ENCODE data around the gene ZNF341.

The ZNF341 gene

GRCh38 chr20:33770005-33770404 lies 38.2 kb downstream of the ZNF341 start:
- H2AFZ ChIP-seq (ENCODE audit: low read depth, low read length) = no peak overlapping the region
- no peak overlapping the region for H3K4me2 ChIP-seq (ENCODE audit: low read length)
- H3K9ac ChIP-seq (ENCODE audit: low read length) = no peak overlapping the region
- no peaks in the 10 kb centered on the region for H3K9me3 ChIP-seq (ENCODE audit: insufficient read depth, low read length)
- no peaks in the 10 kb centered on the region for H4K20me1 ChIP-seq (ENCODE audit: insufficient read depth, low read length)
- TF ChIP-seq CTCF (IDR thresholded peaks at IDR 0.05; ENCODE audit: low read depth, low read length) = no peak
- no peak for TF ChIP-seq EZH2phosphoT487 (IDR thresholded peaks at IDR 0.05; ENCODE audit: low read depth)
- H3K79me2 ChIP-seq (ENCODE audit: low read length) = no peaks in the 10 kb centered on the region
- peaks cover 5% of the 10 kb centered on the region for H3K36me3 ChIP-seq (replicated peaks; ENCODE audit: low read depth, low read length)
- no peak overlapping the region for H3K4me3 ChIP-seq (ENCODE audit: low read length)
- no peaks in the 10 kb centered on the region for H3K27me3 ChIP-seq (ENCODE audit: low read depth, low read length)
- no peak overlapping the region for H3K27ac ChIP-seq (ENCODE audit: low read length)
- peaks cover 31% of the 10 kb centered on the region for H3K4me1 ChIP-seq (ENCODE audit: low read length)

GRCh38 chr20:33771938-33772337 lies 40.1 kb downstream of the ZNF341 start:
- Histone ChIP-seq H4K20me1 (ENCODE audit: insufficient read depth, low read length) (no peaks in the 10 kb centered on the region), H3K27me3 (ENCODE audit: low read depth, low read length) (no peaks in the 10 kb centered on the region), H3K4me1 (ENCODE audit: low read length) (peaks cover 37% of the 10 kb centered on the region), H2AFZ (ENCODE audit: low read depth, low read length) (no peak overlapping the region), H3K4me2 (ENCODE audit: low read length) (no peak overlapping the region), H3K79me2 (ENCODE audit: low read length) (no peaks in the 10 kb centered on the region), H3K9me3 (ENCODE audit: insufficient read depth, low read length) (no peaks in the 10 kb centered on the region), H3K36me3 (replicated peaks; ENCODE audit: low read depth, low read length) (peaks cover 7% of the 10 kb centered on the region), H3K27ac (ENCODE audit: low read length) (no peak overlapping the region; the same call in 1 of the 2 replicates), H3K9ac (ENCODE audit: low read length) (no peak overlapping the region), H3K4me3 (ENCODE audit: low read length) (no peak overlapping the region)
- TF ChIP-seq CTCF (IDR thresholded peaks at IDR 0.05; ENCODE audit: low read depth, low read length) = no peak

GRCh38 chr20:33772439-33772838 lies 40.6 kb downstream of the ZNF341 start:
- Histone ChIP-seq H3K4me2 (ENCODE audit: low read length) (no peak overlapping the region), H2AFZ (ENCODE audit: low read depth, low read length) (no peak overlapping the region), H3K9ac (ENCODE audit: low read length) (no peak overlapping the region), H3K27me3 (ENCODE audit: low read depth, low read length) (no peaks in the 10 kb centered on the region), H4K20me1 (ENCODE audit: insufficient read depth, low read length) (no peaks in the 10 kb centered on the region), H3K79me2 (ENCODE audit: low read length) (no peaks in the 10 kb centered on the region), H3K9me3 (ENCODE audit: insufficient read depth, low read length) (no peaks in the 10 kb centered on the region), H3K36me3 (replicated peaks; ENCODE audit: low read depth, low read length) (peaks cover 7% of the 10 kb centered on the region), H3K4me3 (ENCODE audit: low read length) (no peak overlapping the region), H3K4me1 (ENCODE audit: low read length) (peaks cover 41% of the 10 kb centered on the region), H3K27ac (ENCODE audit: low read length) (peak overlapping the region; percentile 87; the same call in 1 of the 2 replicates)
- no peak for TF ChIP-seq EZH2phosphoT487 (IDR thresholded peaks at IDR 0.05; ENCODE audit: low read depth)

GRCh38 chr20:33773412-33774089 lies 41.8 kb downstream of the ZNF341 start:
- H3K27ac ChIP-seq (ENCODE audit: low read length) = peak overlapping the region; percentile 87

More at GRCh38 chr20:33773412-33774089, 41.8 kb downstream of the ZNF341 start:
- H3K4me2 ChIP-seq (ENCODE audit: low read length) = peak overlapping the region; percentile 73
- peaks cover 52% of the 10 kb centered on the region for H3K4me1 ChIP-seq (ENCODE audit: low read length)
- no peaks in the 10 kb centered on the region for H3K79me2 ChIP-seq (ENCODE audit: low read length)
- no peak overlapping the region for H2AFZ ChIP-seq (ENCODE audit: low read depth, low read length)
- TF ChIP-seq EZH2phosphoT487 (IDR thresholded peaks at IDR 0.05; ENCODE audit: low read depth) (no peak), CTCF (IDR thresholded peaks at IDR 0.05; ENCODE audit: low read depth, low read length) (no peak)
- H3K27me3 ChIP-seq (ENCODE audit: low read depth, low read length) = no peaks in the 10 kb centered on the region
- H3K9ac ChIP-seq (ENCODE audit: low read length) = peak overlapping the region; percentile 60
- no peaks in the 10 kb centered on the region for H4K20me1 ChIP-seq (ENCODE audit: insufficient read depth, low read length)
- H3K9me3 ChIP-seq (ENCODE audit: insufficient read depth, low read length) = no peaks in the 10 kb centered on the region
- H3K4me3 ChIP-seq (ENCODE audit: low read length) = no peak overlapping the region
- peaks cover 7% of the 10 kb centered on the region for H3K36me3 ChIP-seq (replicated peaks; ENCODE audit: low read depth, low read length)
